ENCODE results near the gene PARVB.

DNA sequence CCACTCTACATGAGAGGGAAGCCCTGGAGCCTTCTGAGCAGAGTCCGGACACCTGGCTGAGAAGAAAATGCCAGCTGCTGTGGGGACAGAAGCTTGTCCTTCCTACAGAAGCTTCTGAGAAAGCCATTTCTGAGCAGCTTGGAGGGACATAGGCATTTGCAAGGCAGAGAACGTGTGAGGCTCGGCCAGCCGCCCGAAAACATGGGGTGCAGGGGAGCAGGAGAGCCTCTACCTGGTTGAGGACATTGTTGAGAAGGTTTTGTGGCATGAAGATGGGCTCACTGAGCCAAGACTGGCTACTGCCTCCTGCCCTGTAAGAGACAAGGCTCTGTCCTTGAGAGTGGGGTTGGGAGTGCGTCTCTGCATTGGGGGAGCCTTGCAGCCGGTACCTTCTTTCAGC, 43.5 kb upstream of the PARVB start:
- no peak for TF ChIP-seq EP300 (IDR thresholded peaks at IDR 0.05; ENCODE audit: low read depth)
- TF ChIP-seq POLR2AphosphoS5 (IDR thresholded peaks at IDR 0.05), result no peak
- TF ChIP-seq, protein P1, sequence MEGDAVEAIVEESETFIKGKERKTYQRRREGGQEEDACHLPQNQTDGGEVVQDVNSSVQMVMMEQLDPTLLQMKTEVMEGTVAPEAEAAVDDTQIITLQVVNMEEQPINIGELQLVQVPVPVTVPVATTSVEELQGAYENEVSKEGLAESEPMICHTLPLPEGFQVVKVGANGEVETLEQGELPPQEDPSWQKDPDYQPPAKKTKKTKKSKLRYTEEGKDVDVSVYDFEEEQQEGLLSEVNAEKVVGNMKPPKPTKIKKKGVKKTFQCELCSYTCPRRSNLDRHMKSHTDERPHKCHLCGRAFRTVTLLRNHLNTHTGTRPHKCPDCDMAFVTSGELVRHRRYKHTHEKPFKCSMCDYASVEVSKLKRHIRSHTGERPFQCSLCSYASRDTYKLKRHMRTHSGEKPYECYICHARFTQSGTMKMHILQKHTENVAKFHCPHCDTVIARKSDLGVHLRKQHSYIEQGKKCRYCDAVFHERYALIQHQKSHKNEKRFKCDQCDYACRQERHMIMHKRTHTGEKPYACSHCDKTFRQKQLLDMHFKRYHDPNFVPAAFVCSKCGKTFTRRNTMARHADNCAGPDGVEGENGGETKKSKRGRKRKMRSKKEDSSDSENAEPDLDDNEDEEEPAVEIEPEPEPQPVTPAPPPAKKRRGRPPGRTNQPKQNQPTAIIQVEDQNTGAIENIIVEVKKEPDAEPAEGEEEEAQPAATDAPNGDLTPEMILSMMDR (IDR thresholded peaks at IDR 0.05), result no peak
